K562 treated with DMSO at 1 percent for 4 hours (cell line): ENCODE measurements around the gene PRM2. TPM values are rescaled to one million over a fixed set of nuclear protein-coding genes. Genes with fewer than 3 reads are reported as not detected.

ENCODE experiments used
- total RNA-seq: library from RNA; unstranded; fragments of 300-600 nt; gene quantifications from 2 replicates; pipeline ENCODE4 v1.2.3, GENCODE V29; 2022; ENCODE audit not compliant: insufficient read depth

The PRM2 gene
- total RNA-seq = not detected in 2 replicates

DNA sequence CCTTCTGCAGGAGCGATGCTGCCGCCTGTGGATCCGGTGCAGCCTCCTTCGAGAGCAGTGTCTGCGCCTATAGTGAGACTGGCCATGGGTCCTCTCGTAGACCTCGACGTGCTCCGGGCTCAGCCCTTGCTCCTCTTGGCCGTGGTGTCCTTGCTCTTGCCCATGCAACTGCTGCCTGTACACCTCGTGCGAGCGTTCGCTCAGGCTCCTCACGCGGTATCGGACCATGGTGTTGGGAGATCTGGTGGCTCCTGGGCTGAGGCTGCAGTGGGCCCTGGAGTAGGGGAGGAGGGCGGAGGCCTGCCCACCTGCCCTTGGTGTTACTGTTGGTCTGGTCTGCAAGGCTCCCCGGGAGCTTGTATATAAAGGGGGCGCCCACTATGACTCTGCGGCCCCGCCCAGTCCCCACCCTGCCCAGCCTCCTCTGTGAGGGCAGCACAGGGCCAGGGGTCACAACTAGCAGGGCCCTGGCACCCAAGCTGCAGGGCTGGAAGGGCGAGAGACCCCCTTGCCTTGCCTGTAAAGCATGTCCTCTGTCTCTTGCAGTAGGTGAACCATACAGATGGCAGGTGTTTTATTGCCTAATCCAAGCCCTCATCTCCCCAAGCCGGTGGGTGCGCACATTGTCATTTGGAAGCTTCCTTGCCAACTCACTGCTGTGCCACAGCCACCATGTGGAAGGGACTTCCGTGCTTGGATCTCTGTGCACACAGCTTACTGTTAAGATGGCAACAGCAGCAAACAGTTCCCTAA, at the start of gene PRM2:
TSS of gene PRM2 (minus strand) at position 338 of the 753 bp plus-strand sequence. CDS start at position 228, 110 bp downstream.

DNA sequence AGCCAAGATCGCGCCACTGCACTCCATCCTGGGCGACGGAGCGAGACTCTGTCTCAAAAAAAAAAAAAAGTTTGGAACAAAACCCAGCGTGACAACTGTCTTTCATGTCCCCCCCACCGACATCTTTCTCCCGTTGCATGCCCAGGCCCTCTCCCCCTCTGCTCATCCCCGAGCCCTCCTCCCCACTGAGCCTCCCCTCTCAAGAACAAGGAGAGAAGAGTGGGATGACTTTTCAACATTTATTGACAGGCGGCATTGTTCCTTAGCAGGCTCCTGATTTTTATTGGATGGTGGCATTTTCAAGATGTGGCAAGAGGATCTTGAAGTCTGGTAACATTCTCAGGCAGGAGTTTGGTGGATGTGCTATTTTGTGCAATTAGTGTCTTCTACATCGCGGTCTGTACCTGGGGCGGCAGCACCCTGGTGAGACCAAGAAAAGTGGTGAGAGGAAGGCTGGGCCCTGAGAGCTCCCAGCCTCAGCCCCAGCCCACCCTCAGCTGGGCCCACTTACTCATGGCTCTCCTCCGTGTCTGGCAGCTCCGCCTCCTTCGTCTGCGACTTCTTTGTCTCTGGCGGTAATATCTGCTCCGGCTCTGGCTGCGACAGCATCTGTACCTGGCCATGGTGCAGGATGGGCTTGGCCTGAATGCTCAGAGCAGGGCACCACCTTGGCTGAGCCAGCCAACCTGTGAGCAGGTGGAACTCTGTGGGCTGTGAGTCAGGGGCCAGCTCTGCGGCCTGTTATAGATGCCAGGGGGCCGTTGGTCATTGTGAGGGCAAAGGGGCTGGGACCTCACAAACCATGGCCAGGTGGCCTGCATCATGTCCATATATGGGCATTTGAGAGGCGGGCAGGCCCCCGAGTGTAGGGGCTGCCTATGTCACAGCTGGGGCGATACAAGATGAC, 4.6 kb upstream of the PRM2 start, which contains the start of gene PRM1:
TSS of gene PRM1 (minus strand) at position 715 of the 907 bp plus-strand sequence. CDS start at position 623, 92 bp downstream.

GRCh38 chr16:11272921-11273720, 3.2 kb downstream of the PRM2 start, which contains the start of gene PRM3:
Gene PRM3 (minus strand): TSS chr16:11273629. CDS start chr16:11273595, 34 bp downstream.

DNA sequence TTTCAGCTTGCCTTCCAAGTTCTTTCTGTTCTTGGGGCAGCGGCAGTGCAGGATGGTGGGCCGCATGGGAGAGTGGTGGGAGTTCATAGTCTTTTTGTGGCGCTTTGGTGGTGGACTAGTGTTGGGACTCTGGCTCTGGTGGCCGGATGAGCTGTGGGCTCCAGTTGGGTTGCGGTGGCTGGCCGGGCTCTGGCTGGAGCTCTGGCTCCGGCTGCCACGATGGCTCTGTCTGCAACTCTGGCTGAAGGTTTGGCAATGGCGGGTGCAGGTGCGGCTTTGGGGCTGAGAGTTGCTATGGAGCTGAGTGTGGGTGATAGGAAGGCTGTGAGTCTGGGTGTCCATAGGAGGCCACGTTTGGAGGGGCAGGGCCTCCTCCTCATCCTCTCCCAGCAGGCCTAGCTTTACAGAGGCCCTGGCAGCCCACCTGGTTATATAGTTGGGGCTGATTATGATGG, 7.3 kb downstream of the PRM2 start, which contains the start of gene TNP2:
TSS of gene TNP2 (minus strand) at position 405 of the 455 bp plus-strand sequence. CDS start at position 342, 63 bp downstream.

DNA sequence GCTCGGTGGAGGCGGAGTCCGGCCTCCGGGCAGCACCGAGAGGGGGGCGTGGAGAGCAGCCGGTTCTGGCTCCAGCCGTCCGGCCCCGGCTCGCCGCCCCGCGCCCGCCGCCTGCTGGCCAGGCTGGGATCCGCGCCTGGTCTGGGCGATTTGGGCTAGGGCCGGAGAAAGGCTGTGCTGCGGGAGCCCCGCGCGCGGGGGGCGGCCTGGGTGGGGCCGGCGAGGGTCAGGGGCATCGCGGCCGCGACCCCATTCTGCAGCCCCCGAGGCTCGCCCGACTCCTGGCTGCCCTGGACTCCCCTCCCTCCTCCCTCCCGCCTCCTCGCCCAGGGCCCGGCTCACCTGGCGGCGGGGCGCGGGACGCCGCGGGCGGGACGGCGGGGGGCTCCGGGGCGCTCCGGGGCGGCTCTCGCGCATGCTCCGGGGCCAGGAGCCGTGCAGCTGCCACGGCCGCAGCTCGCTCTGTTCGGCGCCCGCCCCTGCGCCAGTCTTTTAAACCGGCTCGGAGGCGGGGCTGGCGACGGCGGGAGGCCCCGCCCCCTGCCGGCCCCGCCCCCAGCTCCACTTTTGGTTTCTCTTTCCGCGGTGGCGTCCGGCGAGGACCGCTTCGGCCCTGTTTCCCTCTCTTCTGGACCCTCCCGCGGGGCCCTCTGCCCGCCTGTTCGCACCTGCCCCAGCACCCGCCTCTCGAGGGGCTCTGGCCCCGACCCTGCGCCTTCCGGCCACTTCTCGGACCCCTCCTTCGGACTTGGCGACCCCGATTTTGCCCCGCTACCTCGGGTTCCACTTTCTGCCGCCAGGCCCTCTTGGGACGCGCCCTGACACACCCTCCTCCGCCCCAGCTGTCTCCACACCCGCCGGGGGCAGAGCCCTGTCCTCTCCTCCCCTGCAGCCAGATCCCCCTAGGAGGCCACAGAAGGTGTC, 20.3 kb downstream of the PRM2 start, which contains the start of gene SOCS1:
TSS of gene SOCS1 (minus strand) at position 468 of the 924 bp plus-strand sequence. CDS start 726 bp downstream, outside the sequence.

Other genes starting within 250 kb of the PRM2 start
- 22.8 and 36.0 TPM in 2 replicates for gene SOCS1, start 20.3 kb downstream of the PRM2 start, total RNA-seq
- gene TNP2, start 7.2 kb downstream of the PRM2 start, total RNA-seq = not detected in 2 replicates
- gene PRM3, start 2.9 kb downstream of the PRM2 start, total RNA-seq = not detected in 2 replicates
- not detected in 2 replicates for gene PRM1, start 4.8 kb upstream of the PRM2 start, total RNA-seq
- gene RMI2, start 69.0 kb upstream of the PRM2 start, total RNA-seq = 58.8 and 59.6 TPM in 2 replicates